ENCODE measurements around the gene RNF126. TPM values are rescaled to one million over a fixed set of nuclear protein-coding genes. Genes with fewer than 3 reads are reported as not detected.

Gene RNF126
- total RNA-seq, 6 experiments from 2014 or later, result 35.8 to 39.2 (median 38.2) TPM

DNA sequence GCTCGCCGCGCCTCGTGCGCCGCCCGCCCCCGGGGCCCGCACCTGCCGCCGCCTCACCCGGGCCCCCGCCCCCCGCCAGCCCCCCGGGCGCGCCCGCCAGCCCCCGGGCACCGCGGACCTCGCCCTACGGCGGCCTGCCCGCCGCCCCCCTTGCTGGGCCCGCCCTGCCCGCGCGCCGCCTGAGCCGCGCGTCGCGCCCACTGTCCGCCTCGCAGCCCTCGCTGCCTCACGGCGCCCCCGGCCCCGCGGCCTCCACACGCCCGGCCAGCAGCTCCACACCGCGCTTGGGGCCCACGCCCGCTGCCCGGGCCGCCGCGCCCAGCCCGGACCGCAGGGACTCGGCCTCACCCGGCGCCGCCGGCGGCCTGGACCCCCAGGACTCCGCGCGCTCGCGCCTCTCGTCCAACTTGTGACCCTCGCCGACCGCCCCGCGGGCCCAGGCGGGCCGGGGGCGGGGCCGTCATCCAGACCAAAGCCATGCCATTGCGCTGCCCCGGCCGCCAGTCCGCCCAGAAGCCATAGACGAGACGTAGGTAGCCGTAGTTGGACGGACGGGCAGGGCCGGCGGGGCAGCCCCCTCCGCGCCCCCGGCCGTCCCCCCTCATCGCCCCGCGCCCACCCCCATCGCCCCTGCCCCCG is 46.8 kb downstream of the RNF126 start:
- Mint-ChIP-seq H3K36me3 (ENCODE audit: low read depth) (peaks cover 13% of the 10 kb centered on the region), H3K27me3 (ENCODE audit: insufficient read depth) (peaks cover 4% of the 10 kb centered on the region), H3K4me3 (no peak overlapping the region), H3K27ac (no peak overlapping the region), H3K4me1 (ENCODE audit: low read depth) (peaks cover 12% of the 10 kb centered on the region), H3K9me3 (no peaks in the 10 kb centered on the region)
- TF ChIP-seq, protein P1, sequence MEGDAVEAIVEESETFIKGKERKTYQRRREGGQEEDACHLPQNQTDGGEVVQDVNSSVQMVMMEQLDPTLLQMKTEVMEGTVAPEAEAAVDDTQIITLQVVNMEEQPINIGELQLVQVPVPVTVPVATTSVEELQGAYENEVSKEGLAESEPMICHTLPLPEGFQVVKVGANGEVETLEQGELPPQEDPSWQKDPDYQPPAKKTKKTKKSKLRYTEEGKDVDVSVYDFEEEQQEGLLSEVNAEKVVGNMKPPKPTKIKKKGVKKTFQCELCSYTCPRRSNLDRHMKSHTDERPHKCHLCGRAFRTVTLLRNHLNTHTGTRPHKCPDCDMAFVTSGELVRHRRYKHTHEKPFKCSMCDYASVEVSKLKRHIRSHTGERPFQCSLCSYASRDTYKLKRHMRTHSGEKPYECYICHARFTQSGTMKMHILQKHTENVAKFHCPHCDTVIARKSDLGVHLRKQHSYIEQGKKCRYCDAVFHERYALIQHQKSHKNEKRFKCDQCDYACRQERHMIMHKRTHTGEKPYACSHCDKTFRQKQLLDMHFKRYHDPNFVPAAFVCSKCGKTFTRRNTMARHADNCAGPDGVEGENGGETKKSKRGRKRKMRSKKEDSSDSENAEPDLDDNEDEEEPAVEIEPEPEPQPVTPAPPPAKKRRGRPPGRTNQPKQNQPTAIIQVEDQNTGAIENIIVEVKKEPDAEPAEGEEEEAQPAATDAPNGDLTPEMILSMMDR (IDR thresholded peaks at IDR 0.05), result no peak
- DNase-seq, result no peak

DNA sequence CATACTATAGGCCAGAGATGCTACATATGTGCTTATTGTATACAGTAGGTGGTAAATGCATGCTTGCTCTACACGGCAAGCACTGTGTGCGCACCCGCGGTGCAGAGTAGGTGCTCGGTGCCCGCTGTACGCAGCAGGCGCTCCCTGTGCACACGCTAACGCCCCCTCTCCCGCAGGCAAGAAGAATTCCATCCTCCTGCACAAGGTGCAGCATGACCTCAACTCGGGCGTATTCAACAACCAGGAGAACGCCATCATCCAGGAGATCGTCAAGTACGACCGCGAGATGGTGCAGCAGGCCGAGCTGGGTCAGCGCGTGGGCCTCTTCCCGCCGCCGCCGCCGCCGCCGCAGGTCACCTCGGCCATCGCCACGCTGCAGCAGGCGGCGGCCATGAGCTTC is 47.4 kb downstream of the RNF126 start:
- no peak for DNase-seq
- no peaks in the 10 kb centered on the region for H3K9me3 Mint-ChIP-seq
- H3K27ac Mint-ChIP-seq, result no peak overlapping the region
- peaks cover 13% of the 10 kb centered on the region for H3K36me3 Mint-ChIP-seq (ENCODE audit: low read depth)
- peaks cover 18% of the 10 kb centered on the region for H3K4me1 Mint-ChIP-seq (ENCODE audit: low read depth)
- no peak overlapping the region for H3K4me3 Mint-ChIP-seq
- peaks cover 5% of the 10 kb centered on the region for H3K27me3 Mint-ChIP-seq (ENCODE audit: insufficient read depth)
- TF ChIP-seq, protein P1 (IDR thresholded peaks at IDR 0.05), result no peak

- Mint-ChIP-seq H3K36me3 (ENCODE audit: low read depth) (peaks cover 12% of the 10 kb centered on the region), H3K4me3 (no peak overlapping the region), H3K9me3 (no peaks in the 10 kb centered on the region), H3K27me3 (ENCODE audit: insufficient read depth) (peaks cover 5% of the 10 kb centered on the region), H3K27ac (no peak overlapping the region), H3K4me1 (ENCODE audit: low read depth) (peaks cover 18% of the 10 kb centered on the region)
- TF ChIP-seq, protein P1 (IDR thresholded peaks at IDR 0.05), result no peak
- no peak for DNase-seq
Observed at GRCh38 chr19:613732-614567, 49.1 kb downstream of the RNF126 start.

- Mint-ChIP-seq H3K36me3 (ENCODE audit: low read depth) (peaks cover 8% of the 10 kb centered on the region), H3K9me3 (no peaks in the 10 kb centered on the region), H3K27ac (peak overlapping the region; percentile 45; the same call in 1 of the 2 replicates), H3K4me1 (ENCODE audit: low read depth) (peaks cover 18% of the 10 kb centered on the region), H3K27me3 (ENCODE audit: insufficient read depth) (peaks cover 5% of the 10 kb centered on the region), H3K4me3 (no peak overlapping the region)
- DNase-seq, result no peak
- TF ChIP-seq, protein P1 (IDR thresholded peaks at IDR 0.05), result no peak
Observed at GRCh38 chr19:612941-613340, 50.1 kb downstream of the RNF126 start.

DNA sequence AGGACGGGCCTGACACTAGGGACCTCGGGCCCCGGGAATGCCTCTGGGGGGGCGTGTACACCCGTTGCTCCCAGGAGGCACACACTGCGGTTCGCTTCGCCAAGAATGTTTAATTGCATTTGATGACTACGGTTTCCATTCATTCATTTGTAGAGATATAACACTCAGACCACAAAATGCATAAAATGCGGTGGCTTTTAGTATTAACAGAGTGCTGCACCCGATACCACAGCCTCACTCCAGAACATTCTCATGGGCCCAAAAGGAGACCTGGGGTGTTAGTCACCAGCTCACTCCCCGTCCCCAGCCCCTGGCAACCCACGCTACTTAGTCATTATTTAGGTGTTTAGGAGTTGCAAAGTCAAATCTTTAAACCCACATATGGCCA is 51.5 kb downstream of the RNF126 start:
- Mint-ChIP-seq H3K27ac (peak overlapping the region; percentile 96), H3K9me3 (no peaks in the 10 kb centered on the region)

More for the DNA sequence above, 51.5 kb downstream of the RNF126 start:
- TF ChIP-seq, protein P1 (IDR thresholded peaks at IDR 0.05), result no peak
- Mint-ChIP-seq H3K27me3 (ENCODE audit: insufficient read depth) (peaks cover 5% of the 10 kb centered on the region), H3K4me3 (peak overlapping the region; percentile 65), H3K36me3 (ENCODE audit: low read depth) (peaks cover 8% of the 10 kb centered on the region), H3K4me1 (ENCODE audit: low read depth) (peaks cover 18% of the 10 kb centered on the region)
- peak; percentile 99 for DNase-seq

Data from HFFc6 (cell line).